Panc1 (cell line): ENCODE results near the gene MPZL1. TPM values are rescaled to one million over a fixed set of nuclear protein-coding genes. Genes with fewer than 3 reads are reported as not detected.

Source experiments
- ATAC-seq: fragments of 200-7000 bp; cut with Tn5 transposase; 2 replicates; pipeline ENCODE4 v1.9.1; 2020; ENCODE audit warnings: mild to moderate bottlenecking, moderate library complexity
- BruUV-seq: library from RNA; stranded (reverse); fragments of 400-500 nt; replicated peaks from 2 replicates; lab custom pipeline; 2021; lab: Mats Ljungman, UMichigan
- CTCF ChIA-PET: fragments of 300-600 bp; sonication (Branson Sonifier 250); formaldehyde crosslinking; loops from one replicate; lab custom pipeline; 2022; ENCODE audit warnings: antibody characterized with exemption; lab: Charles Lee
- POLR2A ChIA-PET: fragments of 300-600 bp; sonication (Branson Sonifier 250); formaldehyde crosslinking; loops from one replicate; lab custom pipeline; 2022; ENCODE audit warnings: antibody characterized with exemption; lab: Charles Lee
- DNase-seq: peaks from one replicate; pipeline ENCODE4 v3.0.0-alpha.2; 2010; ENCODE audit warnings: low read depth, low spot score
- H3K27ac ChIP-seq: 2 replicates; pipeline ENCODE4 v1.5.1; 2011; ENCODE audit warnings: mild to moderate bottlenecking, low read length, inconsistent platforms
- H3K27me3 ChIP-seq: fragments of 200-500 bp; sonication (Bioruptor generic); 2 replicates; pipeline ENCODE4 v1.6.0; 2014; ENCODE audit warnings: low read length, inconsistent platforms; ENCODE audit not compliant: control insufficient read depth, insufficient read depth
- H3K36me3 ChIP-seq: fragments of 200-500 bp; sonication (Bioruptor generic); 2 replicates; pipeline ENCODE4 v1.5.1; 2014; ENCODE audit warnings: inconsistent platforms, mild to moderate bottlenecking, low read length, moderate library complexity; ENCODE audit not compliant: control insufficient read depth, insufficient read depth
- H3K4me1 ChIP-seq: 2 replicates; pipeline ENCODE4 v1.5.1; 2011; ENCODE audit warnings: inconsistent platforms, mild to moderate bottlenecking, low read length, moderate library complexity; ENCODE audit not compliant: control insufficient read depth, insufficient read depth
- H3K4me3 ChIP-seq, 2 experiments: 2 replicates each; pipeline ENCODE4 v1.5.1; 2011 to 2012; ENCODE audit warnings: low read depth in 2 of 2, low read length in 2 of 2, mild to moderate bottlenecking in 2 of 2, inconsistent platforms in 1 of 2, moderate library complexity in 1 of 2
- H3K9me3 ChIP-seq: fragments of 200-500 bp; sonication (Bioruptor generic); 2 replicates; pipeline ENCODE4 v1.5.1; 2014; ENCODE audit warnings: low read depth, mild to moderate bottlenecking, inconsistent platforms, low read length, moderate library complexity; ENCODE audit not compliant: control insufficient read depth, insufficient read depth
- CTCF ChIP-seq: fragments of 450-650 bp; IDR thresholded peaks from 2 replicates; pipeline ENCODE4 v1.5.1; 2017; ENCODE audit warnings: mild to moderate bottlenecking
- POLR2AphosphoS5 ChIP-seq: IDR thresholded peaks from 2 replicates; pipeline ENCODE4 v1.6.1; 2012; ENCODE audit warnings: mild to moderate bottlenecking, low read depth, low read length, moderate library complexity
- REST ChIP-seq, 2 experiments: IDR thresholded peaks; 2 replicates each; pipeline ENCODE4 v1.6.1; 2011 to 2012; ENCODE audit warnings: low read depth in 2 of 2, control low read depth in 1 of 2, low read length in 1 of 2, mild to moderate bottlenecking in 1 of 2, moderate library complexity in 1 of 2; ENCODE audit not compliant: insufficient read depth in 1 of 2
- SIN3A ChIP-seq: IDR thresholded peaks from 2 replicates; pipeline ENCODE4 v1.6.1; 2012; ENCODE audit warnings: low read depth, mild to moderate bottlenecking, low read length, moderate library complexity, borderline replicate concordance; ENCODE audit not compliant: insufficient read depth
- TCF7L2 ChIP-seq: IDR thresholded peaks from 2 replicates; pipeline ENCODE4 v1.6.1; 2011; ENCODE audit warnings: mild to moderate bottlenecking, low read depth, low read length, inconsistent platforms
- in situ Hi-C: cut with HindIII; loops from 2 replicates; pipeline ENCODE4 v1.10.0; 2016; ENCODE audit warnings: low sequenced_read_pairs, low pct_unique_long_range_greater_than_20kb
- intact Hi-C: fragments of 100-400 bp; cut with micrococcal nuclease; formaldehyde crosslinking; loops from one replicate; pipeline ENCODE4 v1.10.0; 2022; ENCODE audit not compliant: unreplicated experiment
- total RNA-seq: library from RNA; stranded (reverse); gene quantifications from one replicate; pipeline ENCODE4 v1.2.1, GENCODE V29; 2021; ENCODE audit not compliant: unreplicated experiment

MPZL1 gene
- total RNA-seq, 1 experiment from 2014 or later = 72.0 TPM

- no peaks in the 10 kb centered on the region for H3K27me3 ChIP-seq
- no peaks in the 10 kb centered on the region for H3K4me1 ChIP-seq
- POLR2A ChIA-PET = no interaction called here
- DNase-seq = no peak
- CTCF ChIA-PET = no interaction called here
- TF ChIP-seq SIN3A = no peak
- no peak for TF ChIP-seq CTCF
- TF ChIP-seq REST (IDR thresholded peaks at IDR 0.05; ENCODE audit: insufficient read depth in 1 of 2, low read depth in 2 of 2, low read length in 1 of 2) = no peak
- ATAC-seq = no peak
- BruUV-seq = no TSS peak
- H3K36me3 ChIP-seq = no peaks in the 10 kb centered on the region
- no peak overlapping the region for H3K4me3 ChIP-seq
- intact Hi-C loops (no loop called here), in situ Hi-C loops (no loop called here)
- no peaks in the 10 kb centered on the region for H3K9me3 ChIP-seq
- H3K27ac ChIP-seq = no peak overlapping the region
These were observed 46.3 kb upstream of the MPZL1 start for GRCh38 chr1:167675440-167675839.

- TF ChIP-seq REST (IDR thresholded peaks at IDR 0.05; ENCODE audit: insufficient read depth in 1 of 2, low read depth in 2 of 2, low read length in 1 of 2) = no peak
- no peak for TF ChIP-seq POLR2AphosphoS5
- TF ChIP-seq TCF7L2 = no peak
- TF ChIP-seq SIN3A = no peak
- TF ChIP-seq CTCF = no peak
- no peak for ATAC-seq
These were observed 45.4 kb upstream of the MPZL1 start for GRCh38 chr1:167676205-167676915.

More at GRCh38 chr1:167676205-167676915, 45.4 kb upstream of the MPZL1 start:
- in situ Hi-C loops (no loop called here), intact Hi-C loops (loop anchor here (2.0 kb wide), 1 partner anchor 20 kb away; no protein-coding TSS in a partner anchor)
- H3K36me3 ChIP-seq = no peaks in the 10 kb centered on the region
- H3K9me3 ChIP-seq = no peaks in the 10 kb centered on the region
- H3K27me3 ChIP-seq = no peaks in the 10 kb centered on the region
- H3K4me1 ChIP-seq = no peaks in the 10 kb centered on the region
- DNase-seq = no peak
- ChIA-PET POLR2A (no interaction called here), CTCF (no interaction called here)
- H3K4me3 ChIP-seq = no peak overlapping the region
- H3K27ac ChIP-seq = no peak overlapping the region
- BruUV-seq = no TSS peak
